Measurements from ENCODE around the gene BPI.
"Not testable (repeated sequence)": the region's sequence is repeated elsewhere in the genome, so short reads cannot be mapped to it uniquely, and the experiment has no call there.

Gene BPI

GRCh38 chr20:38306379-38306778 is 2.4 kb downstream of the BPI start:
- DNase-seq, result no peak

GRCh38 chr20:38307371-38308046 is 3.6 kb downstream of the BPI start:
- DNase-seq, result no peak

GRCh38 chr20:38308047-38308438 is 4.1 kb downstream of the BPI start:
- DNase-seq, result no peak

GRCh38 chr20:38308447-38308846 is 4.5 kb downstream of the BPI start:
- DNase-seq, result no peak

GRCh38 chr20:38311091-38311490 is 7.1 kb downstream of the BPI start:
- no peak for DNase-seq

GRCh38 chr20:38311491-38311890 is 7.5 kb downstream of the BPI start:
- no peak for DNase-seq

- DNase-seq, result no peak
These were observed 9.7 kb downstream of the BPI start for GRCh38 chr20:38313676-38314075.

- DNase-seq, result not testable (repeated sequence)
These were observed 10.4 kb downstream of the BPI start for GRCh38 chr20:38314350-38314749.

- DNase-seq, result no peak
These were observed 11.5 kb downstream of the BPI start for GRCh38 chr20:38315290-38315966.

GRCh38 chr20:38316341-38316740 is 12.4 kb downstream of the BPI start:
- no peak for DNase-seq

GRCh38 chr20:38317422-38317821 is 13.5 kb downstream of the BPI start:
- no peak for DNase-seq

- DNase-seq, result no peak
These were observed 16.3 kb downstream of the BPI start for GRCh38 chr20:38320221-38320620.

- DNase-seq, result no peak
These were observed 18.1 kb downstream of the BPI start for GRCh38 chr20:38321959-38322598.

GRCh38 chr20:38324159-38324558 is 20.2 kb downstream of the BPI start:
- DNase-seq, result no peak

GRCh38 chr20:38325167-38325566 is 21.2 kb downstream of the BPI start:
- no peak for DNase-seq

GRCh38 chr20:38325905-38326304 is 21.9 kb downstream of the BPI start:
- DNase-seq, result no peak

- no peak for DNase-seq
These were observed 22.4 kb downstream of the BPI start for GRCh38 chr20:38326309-38326708.

GRCh38 chr20:38330638-38331037 is 26.7 kb downstream of the BPI start:
- DNase-seq, result no peak

GRCh38 chr20:38331245-38331644 is 27.3 kb downstream of the BPI start:
- no peak for DNase-seq

GRCh38 chr20:38331814-38332213 is 27.9 kb downstream of the BPI start:
- no peak for DNase-seq

- no peak for DNase-seq
These were observed 30.1 kb downstream of the BPI start for GRCh38 chr20:38334016-38334415.

GRCh38 chr20:38336726-38337125 is 32.8 kb downstream of the BPI start:
- no peak for DNase-seq

GRCh38 chr20:38337561-38338140 is 33.7 kb downstream of the BPI start:
- DNase-seq, result no peak
